ENCODE results near the gene WDR45.

WDR45 gene

GRCh38 chrX:49067285-49068120 lies 12.2 kb downstream of the WDR45 start:
- H3K4me3 ChIP-seq (ENCODE audit: low read length), result no peak overlapping the region
- TF ChIP-seq, protein P1, sequence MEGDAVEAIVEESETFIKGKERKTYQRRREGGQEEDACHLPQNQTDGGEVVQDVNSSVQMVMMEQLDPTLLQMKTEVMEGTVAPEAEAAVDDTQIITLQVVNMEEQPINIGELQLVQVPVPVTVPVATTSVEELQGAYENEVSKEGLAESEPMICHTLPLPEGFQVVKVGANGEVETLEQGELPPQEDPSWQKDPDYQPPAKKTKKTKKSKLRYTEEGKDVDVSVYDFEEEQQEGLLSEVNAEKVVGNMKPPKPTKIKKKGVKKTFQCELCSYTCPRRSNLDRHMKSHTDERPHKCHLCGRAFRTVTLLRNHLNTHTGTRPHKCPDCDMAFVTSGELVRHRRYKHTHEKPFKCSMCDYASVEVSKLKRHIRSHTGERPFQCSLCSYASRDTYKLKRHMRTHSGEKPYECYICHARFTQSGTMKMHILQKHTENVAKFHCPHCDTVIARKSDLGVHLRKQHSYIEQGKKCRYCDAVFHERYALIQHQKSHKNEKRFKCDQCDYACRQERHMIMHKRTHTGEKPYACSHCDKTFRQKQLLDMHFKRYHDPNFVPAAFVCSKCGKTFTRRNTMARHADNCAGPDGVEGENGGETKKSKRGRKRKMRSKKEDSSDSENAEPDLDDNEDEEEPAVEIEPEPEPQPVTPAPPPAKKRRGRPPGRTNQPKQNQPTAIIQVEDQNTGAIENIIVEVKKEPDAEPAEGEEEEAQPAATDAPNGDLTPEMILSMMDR (conservative IDR thresholded peaks at IDR 0.05; ENCODE audit: low read depth, low read length), result no peak
- no peak for DNase-seq (ENCODE audit: low read depth)

- TF ChIP-seq, protein P1 (conservative IDR thresholded peaks at IDR 0.05; ENCODE audit: low read depth, low read length), result no peak
These were observed 13.0 kb downstream of the WDR45 start for GRCh38 chrX:49066690-49067089.

GRCh38 chrX:49066278-49066677 lies 13.4 kb downstream of the WDR45 start:
- DNase-seq (ENCODE audit: low read depth), result no peak
- H3K4me3 ChIP-seq (ENCODE audit: low read length), result no peak overlapping the region
- TF ChIP-seq, protein P1 (conservative IDR thresholded peaks at IDR 0.05; ENCODE audit: low read depth, low read length), result no peak

More at GRCh38 chrX:49066690-49067089, 13.0 kb downstream of the WDR45 start:
- no peak for DNase-seq (ENCODE audit: low read depth)
- no peak overlapping the region for H3K4me3 ChIP-seq (ENCODE audit: low read length)

DNA sequence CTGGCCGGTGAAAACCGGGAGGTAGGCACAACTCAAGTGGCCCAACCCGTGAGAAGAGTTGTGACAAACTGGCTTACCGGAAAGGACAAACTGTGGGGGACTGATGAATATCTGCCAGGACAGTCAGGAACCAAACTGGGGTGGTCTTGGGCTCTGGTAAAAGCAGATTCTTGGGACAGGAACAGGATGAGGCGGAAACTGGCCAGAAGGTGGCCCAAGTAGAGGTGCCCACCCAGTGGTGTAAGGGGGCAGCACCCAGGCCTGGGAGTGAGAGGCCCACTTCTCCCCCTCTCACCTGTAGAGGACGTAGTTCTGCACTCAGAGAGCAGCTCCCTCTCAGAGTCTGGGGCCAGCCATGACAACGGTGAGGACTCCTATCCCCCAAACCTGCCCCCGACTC lies 15.0 kb downstream of the WDR45 start:
- H3K4me3 ChIP-seq (ENCODE audit: low read length), result no peak overlapping the region
- DNase-seq (ENCODE audit: low read depth), result no peak
- TF ChIP-seq, protein P1 (conservative IDR thresholded peaks at IDR 0.05; ENCODE audit: low read depth, low read length), result no peak

GRCh38 chrX:49064303-49064702 lies 15.4 kb downstream of the WDR45 start:
- H3K4me3 ChIP-seq (ENCODE audit: low read length), result no peak overlapping the region
- TF ChIP-seq, protein P1 (conservative IDR thresholded peaks at IDR 0.05; ENCODE audit: low read depth, low read length), result no peak
- DNase-seq (ENCODE audit: low read depth), result no peak

GRCh38 chrX:49063715-49064114 lies 16.0 kb downstream of the WDR45 start:
- H3K4me3 ChIP-seq (ENCODE audit: low read length), result no peak overlapping the region
- TF ChIP-seq, protein P1 (conservative IDR thresholded peaks at IDR 0.05; ENCODE audit: low read depth, low read length), result no peak
- no peak for DNase-seq (ENCODE audit: low read depth)

DNA sequence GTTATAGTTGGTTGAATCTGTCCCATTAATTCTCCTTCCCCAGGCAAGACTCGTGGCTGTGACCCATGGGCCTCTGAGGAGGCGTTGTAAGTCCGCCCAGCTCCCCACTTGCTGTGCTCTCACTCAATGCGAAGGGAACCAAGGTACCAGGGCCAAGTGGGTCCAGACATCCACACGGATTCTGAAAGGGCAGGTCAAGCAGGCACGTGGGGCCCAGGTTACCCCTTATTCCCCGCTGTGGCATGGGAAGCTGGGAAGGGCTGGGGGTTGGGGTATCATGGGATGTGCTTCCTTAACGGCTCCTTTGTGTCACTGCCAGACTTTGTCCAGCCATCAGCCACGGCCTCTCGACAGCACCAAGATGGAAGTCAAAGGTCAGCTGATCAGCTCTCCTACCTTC lies 17.8 kb downstream of the WDR45 start:
- TF ChIP-seq, protein P1 (conservative IDR thresholded peaks at IDR 0.05; ENCODE audit: low read depth, low read length), result no peak
- DNase-seq (ENCODE audit: low read depth), result no peak
- no peak overlapping the region for H3K4me3 ChIP-seq (ENCODE audit: low read length)

Measured in retinal pigment epithelial cell (primary cell).